Measurements from ENCODE around the gene MYRIP.

DNA sequence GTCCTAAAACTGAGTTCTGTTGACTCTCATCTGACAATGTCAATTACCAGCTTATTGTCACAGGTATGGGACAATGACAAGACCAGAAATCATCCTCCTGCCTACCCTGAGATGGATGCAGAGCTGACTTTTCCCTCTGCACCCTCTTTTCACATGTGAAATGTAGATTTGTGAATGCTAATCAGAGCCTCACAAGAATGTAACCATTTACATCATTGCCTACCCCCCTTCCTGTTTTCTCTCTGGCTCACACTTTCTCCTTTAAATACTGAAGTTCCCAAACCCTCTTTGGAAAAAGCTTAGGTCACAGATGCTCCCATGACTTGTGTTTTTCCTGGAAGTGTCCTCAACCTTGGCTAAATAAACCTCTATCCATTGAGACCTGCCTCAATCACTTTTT, 228.2 kb downstream of the MYRIP start:
- TF ChIP-seq, protein P1, sequence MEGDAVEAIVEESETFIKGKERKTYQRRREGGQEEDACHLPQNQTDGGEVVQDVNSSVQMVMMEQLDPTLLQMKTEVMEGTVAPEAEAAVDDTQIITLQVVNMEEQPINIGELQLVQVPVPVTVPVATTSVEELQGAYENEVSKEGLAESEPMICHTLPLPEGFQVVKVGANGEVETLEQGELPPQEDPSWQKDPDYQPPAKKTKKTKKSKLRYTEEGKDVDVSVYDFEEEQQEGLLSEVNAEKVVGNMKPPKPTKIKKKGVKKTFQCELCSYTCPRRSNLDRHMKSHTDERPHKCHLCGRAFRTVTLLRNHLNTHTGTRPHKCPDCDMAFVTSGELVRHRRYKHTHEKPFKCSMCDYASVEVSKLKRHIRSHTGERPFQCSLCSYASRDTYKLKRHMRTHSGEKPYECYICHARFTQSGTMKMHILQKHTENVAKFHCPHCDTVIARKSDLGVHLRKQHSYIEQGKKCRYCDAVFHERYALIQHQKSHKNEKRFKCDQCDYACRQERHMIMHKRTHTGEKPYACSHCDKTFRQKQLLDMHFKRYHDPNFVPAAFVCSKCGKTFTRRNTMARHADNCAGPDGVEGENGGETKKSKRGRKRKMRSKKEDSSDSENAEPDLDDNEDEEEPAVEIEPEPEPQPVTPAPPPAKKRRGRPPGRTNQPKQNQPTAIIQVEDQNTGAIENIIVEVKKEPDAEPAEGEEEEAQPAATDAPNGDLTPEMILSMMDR (IDR thresholded peaks at IDR 0.05; ENCODE audit: insufficient read depth, low read length, poor library complexity, severe bottlenecking): no peak
- no peak for TF ChIP-seq EZH2phosphoT487 (conservative IDR thresholded peaks at IDR 0.05; ENCODE audit: low read length)

All from SU-DHL-6 (cell line).